ENCODE results near the gene CEACAM20. TPM values are rescaled to one million over a fixed set of nuclear protein-coding genes. Genes with fewer than 3 reads are reported as not detected.

Gene CEACAM20
- total RNA-seq, 1 donor from 2014 or later, result not detected

DNA sequence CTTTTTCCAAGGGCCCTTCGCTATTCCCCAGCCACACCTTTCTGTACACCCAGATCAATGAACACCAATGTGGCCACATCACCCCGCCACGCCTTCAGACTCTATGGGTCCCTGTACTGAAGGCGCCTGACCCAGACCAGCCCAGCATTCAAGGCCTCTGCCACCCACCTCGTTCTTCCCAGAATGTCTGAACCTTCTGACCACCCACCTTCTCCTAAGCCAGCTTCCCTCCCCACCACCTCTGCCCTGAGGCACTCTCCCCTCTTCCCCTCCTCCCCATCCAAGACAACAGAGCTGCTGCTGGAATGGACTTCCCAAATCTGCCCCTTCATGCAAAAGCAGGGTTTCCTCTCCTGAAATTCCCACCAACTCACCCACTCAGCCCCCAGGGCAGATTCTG lies 3.3 kb upstream of the CEACAM20 start:
- H3K9me3 ChIP-seq (ENCODE audit: low read depth), result no peaks in the 10 kb centered on the region

DNA sequence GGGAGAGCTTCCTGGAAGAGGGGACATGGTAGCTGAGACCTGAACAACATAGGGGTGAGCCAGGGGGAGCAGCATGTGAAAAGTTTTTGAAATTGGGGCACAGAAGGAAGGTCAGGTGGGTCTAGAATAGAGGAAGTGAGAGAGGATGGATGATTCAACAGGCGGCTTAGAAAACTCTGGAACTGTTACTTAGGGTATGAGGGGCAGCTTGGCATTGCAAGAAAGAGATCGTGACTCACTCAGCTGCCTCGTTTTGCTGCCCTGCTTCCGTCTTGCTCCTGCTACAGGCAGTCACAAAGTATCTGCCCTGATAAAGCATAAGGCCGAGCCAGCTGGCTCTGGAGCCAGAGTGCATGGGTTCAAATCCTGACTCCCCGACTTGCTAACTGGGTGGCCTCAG lies 1.3 kb upstream of the CEACAM20 start:
- TF ChIP-seq EZH2 (IDR thresholded peaks at IDR 0.05) (no peak), EZH2phosphoT487 (IDR thresholded peaks at IDR 0.05) (no peak), CTCF (IDR thresholded peaks at IDR 0.05) (no peak)
- no peaks in the 10 kb centered on the region for H3K36me3 Mint-ChIP-seq
- Histone ChIP-seq H4K20me1 (ENCODE audit: low read depth) (no peaks in the 10 kb centered on the region), H3K9ac (no peak overlapping the region), H3K27me3 (no peaks in the 10 kb centered on the region), H3K79me2 (ENCODE audit: low read depth) (no peaks in the 10 kb centered on the region), H3K27ac (no peak overlapping the region), H3K4me1 (no peaks in the 10 kb centered on the region), H3K4me2 (no peak overlapping the region), H3K4me3 (no peak overlapping the region), H3K9me3 (ENCODE audit: low read depth) (no peaks in the 10 kb centered on the region), H3F3A (ENCODE audit: low read depth) (no peaks in the 10 kb centered on the region), H2AFZ (replicated peaks) (no peak overlapping the region), H3K36me3 (no peaks in the 10 kb centered on the region)
- H3K4me1 Mint-ChIP-seq, result no peaks in the 10 kb centered on the region
- no peaks in the 10 kb centered on the region for H3K9me3 Mint-ChIP-seq
- H3K27me3 Mint-ChIP-seq (ENCODE audit: insufficient read depth, low read depth), result no peaks in the 10 kb centered on the region
- DNase-seq (ENCODE audit: low spot score), result no peak
- no peak overlapping the region for H3K4me3 Mint-ChIP-seq
- no peak overlapping the region for H3K27ac Mint-ChIP-seq

More for the DNA sequence above, 3.3 kb upstream of the CEACAM20 start:
- no peaks in the 10 kb centered on the region for H3K79me2 ChIP-seq (ENCODE audit: low read depth)
- H3K36me3 ChIP-seq, result no peaks in the 10 kb centered on the region
- Mint-ChIP-seq H3K4me3 (no peak overlapping the region), H3K9me3 (peaks cover 3% of the 10 kb centered on the region), H3K4me1 (no peaks in the 10 kb centered on the region), H3K36me3 (no peaks in the 10 kb centered on the region), H3K27ac (no peak overlapping the region), H3K27me3 (ENCODE audit: insufficient read depth, low read depth) (no peaks in the 10 kb centered on the region)
- H3K4me3 ChIP-seq, result no peak overlapping the region
- no peaks in the 10 kb centered on the region for H4K20me1 ChIP-seq (ENCODE audit: low read depth)
- H3K4me1 ChIP-seq, result no peaks in the 10 kb centered on the region
- no peak overlapping the region for H2AFZ ChIP-seq (replicated peaks)
- no peaks in the 10 kb centered on the region for H3K27me3 ChIP-seq
- no peak overlapping the region for H3K9ac ChIP-seq
- no peak overlapping the region for H3K27ac ChIP-seq
- no peak overlapping the region for H3K4me2 ChIP-seq
- no peaks in the 10 kb centered on the region for H3F3A ChIP-seq (ENCODE audit: low read depth)
- TF ChIP-seq CTCF (IDR thresholded peaks at IDR 0.05) (no peak), EZH2phosphoT487 (IDR thresholded peaks at IDR 0.05) (no peak), EZH2 (IDR thresholded peaks at IDR 0.05) (no peak)
- no peak for DNase-seq (ENCODE audit: low spot score)

DNA sequence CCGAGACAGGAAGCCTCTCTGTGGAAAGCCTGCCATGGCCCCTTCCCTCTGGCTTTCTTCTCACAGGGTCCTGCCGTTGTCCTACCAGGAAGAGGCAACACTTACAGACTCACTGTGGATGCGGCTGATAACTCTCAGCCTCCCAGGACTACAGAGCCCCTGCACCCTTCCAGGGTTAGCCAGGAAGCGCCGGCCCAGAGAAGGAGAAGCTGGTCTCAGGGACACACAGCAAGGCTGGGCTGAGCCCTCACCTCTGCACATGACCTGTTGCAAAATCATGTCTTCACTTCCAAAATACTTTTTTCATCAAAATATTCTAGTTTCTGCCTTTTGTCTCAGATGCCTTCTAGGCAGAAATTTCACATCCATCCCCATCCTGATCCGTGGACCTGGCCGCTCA lies 1.9 kb downstream of the CEACAM20 start:
- no peaks in the 10 kb centered on the region for H3K36me3 Mint-ChIP-seq
- Histone ChIP-seq H3K4me3 (no peak overlapping the region), H3K4me2 (no peak overlapping the region), H3K9ac (no peak overlapping the region), H2AFZ (replicated peaks) (no peak overlapping the region), H3K79me2 (ENCODE audit: low read depth) (no peaks in the 10 kb centered on the region), H3K36me3 (no peaks in the 10 kb centered on the region), H3K4me1 (no peaks in the 10 kb centered on the region), H3K9me3 (ENCODE audit: low read depth) (no peaks in the 10 kb centered on the region), H4K20me1 (ENCODE audit: low read depth) (no peaks in the 10 kb centered on the region), H3K27me3 (no peaks in the 10 kb centered on the region), H3K27ac (no peak overlapping the region), H3F3A (ENCODE audit: low read depth) (no peaks in the 10 kb centered on the region)
- H3K27me3 Mint-ChIP-seq (ENCODE audit: insufficient read depth, low read depth), result peaks cover 2% of the 10 kb centered on the region
- no peak overlapping the region for H3K27ac Mint-ChIP-seq
- no peaks in the 10 kb centered on the region for H3K4me1 Mint-ChIP-seq
- H3K9me3 Mint-ChIP-seq, result peaks cover 3% of the 10 kb centered on the region
- TF ChIP-seq EZH2 (IDR thresholded peaks at IDR 0.05) (no peak), EZH2phosphoT487 (IDR thresholded peaks at IDR 0.05) (no peak), CTCF (IDR thresholded peaks at IDR 0.05) (no peak)
- no peak overlapping the region for H3K4me3 Mint-ChIP-seq
- DNase-seq (ENCODE audit: low spot score), result no peak
